LHCN-M2 (cell line): Measurements from ENCODE around the gene PCOLCE2. TPM values are rescaled to one million over a fixed set of nuclear protein-coding genes. Genes with fewer than 3 reads are reported as not detected.

Experiments used
- DNase-seq: peaks from one replicate; pipeline ENCODE4 v3.0.0-alpha.2; 2012; ENCODE audit warnings: low read depth
- total RNA-seq: library from RNA; depleted of rRNA; stranded (reverse); fragments of >200 nt; gene quantifications from 2 replicates; pipeline ENCODE4 v1.2.3, GENCODE V29; 2014; rRNA removed

Gene PCOLCE2
- total RNA-seq, 1 experiment from 2014 or later = 0.75 TPM

GRCh38 chr3:142817356-142817755 lies 71.5 kb downstream of the PCOLCE2 start:
- DNase-seq = no peak

GRCh38 chr3:142815803-142816202 lies 73.1 kb downstream of the PCOLCE2 start:
- DNase-seq = no peak

GRCh38 chr3:142809259-142809658 lies 79.6 kb downstream of the PCOLCE2 start:
- DNase-seq = no peak

GRCh38 chr3:142808103-142808917 lies 80.6 kb downstream of the PCOLCE2 start:
- peak; percentile 67 for DNase-seq

- DNase-seq = no peak
Measured at GRCh38 chr3:142802891-142803290, 86.0 kb downstream of the PCOLCE2 start.

GRCh38 chr3:142801746-142802145 lies 87.1 kb downstream of the PCOLCE2 start:
- DNase-seq = no peak

GRCh38 chr3:142796823-142797222 lies 92.1 kb downstream of the PCOLCE2 start:
- no peak for DNase-seq

GRCh38 chr3:142795332-142795731 lies 93.6 kb downstream of the PCOLCE2 start:
- no peak for DNase-seq

GRCh38 chr3:142794508-142794907 lies 94.4 kb downstream of the PCOLCE2 start:
- no peak for DNase-seq

GRCh38 chr3:142787719-142788118 lies 101.2 kb downstream of the PCOLCE2 start:
- DNase-seq = no peak

- no peak for DNase-seq
Measured at GRCh38 chr3:142785996-142786395, 102.9 kb downstream of the PCOLCE2 start.

- no peak for DNase-seq
Measured at GRCh38 chr3:142784228-142784627, 104.7 kb downstream of the PCOLCE2 start.

- no peak for DNase-seq
Measured at GRCh38 chr3:142782616-142783015, 106.3 kb downstream of the PCOLCE2 start.

GRCh38 chr3:142779591-142779990 lies 109.3 kb downstream of the PCOLCE2 start:
- DNase-seq = peak; percentile 44

- DNase-seq = no peak
Measured at GRCh38 chr3:142778541-142778940, 110.3 kb downstream of the PCOLCE2 start.

- no peak for DNase-seq
Measured at GRCh38 chr3:142777927-142778326, 111.0 kb downstream of the PCOLCE2 start.

GRCh38 chr3:142768338-142768737 lies 120.5 kb downstream of the PCOLCE2 start:
- DNase-seq = no peak

Other genes starting within 250 kb of the PCOLCE2 start
- gene TRPC1, start 165.0 kb downstream of the PCOLCE2 start, total RNA-seq = 13.2 and 19.3 TPM in 2 replicates
- gene PAQR9, start 74.6 kb upstream of the PCOLCE2 start, total RNA-seq = not detected in 2 replicates
- 61.5 and 63.9 TPM in 2 replicates for gene U2SURP, start 112.5 kb upstream of the PCOLCE2 start, total RNA-seq
- gene CHST2, start 230.7 kb upstream of the PCOLCE2 start, total RNA-seq = 20.1 and 30.3 TPM in 2 replicates